GM23338 (cell line): ENCODE results near the gene BEGAIN.

ENCODE experiments used
- EZH2phosphoT487 ChIP-seq: fragments of 200-600 bp; sonication (generic); IDR thresholded peaks from one replicate; pipeline ENCODE4 v1.8.1; 2018; ENCODE audit warnings: antibody characterized with exemption; ENCODE audit not compliant: unreplicated experiment
- TF ChIP-seq, protein P1 (sequence below): IDR thresholded peaks from one replicate; pipeline ENCODE4 v1.6.1; 2018; ENCODE audit warnings: antibody characterized with exemption; ENCODE audit not compliant: unreplicated experiment
- TF ChIP-seq, protein P2 (sequence below), 2 experiments: fragments of 200-600 bp in 1 of 2; sonication (generic) in 1 of 2; conservative IDR thresholded peaks; 2 replicates each; pipeline versions ENCODE4 v1.5.1 to v1.6.1; 2016 to 2017; ENCODE audit warnings: antibody characterized with exemption in 2 of 2, low read depth in 2 of 2, mild to moderate bottlenecking in 2 of 2, moderate library complexity in 1 of 2
- TF ChIP-seq, protein P3 (sequence below): IDR thresholded peaks from 2 replicates; pipeline ENCODE4 v1.6.1; 2016; ENCODE audit warnings: antibody characterized with exemption

DNA sequence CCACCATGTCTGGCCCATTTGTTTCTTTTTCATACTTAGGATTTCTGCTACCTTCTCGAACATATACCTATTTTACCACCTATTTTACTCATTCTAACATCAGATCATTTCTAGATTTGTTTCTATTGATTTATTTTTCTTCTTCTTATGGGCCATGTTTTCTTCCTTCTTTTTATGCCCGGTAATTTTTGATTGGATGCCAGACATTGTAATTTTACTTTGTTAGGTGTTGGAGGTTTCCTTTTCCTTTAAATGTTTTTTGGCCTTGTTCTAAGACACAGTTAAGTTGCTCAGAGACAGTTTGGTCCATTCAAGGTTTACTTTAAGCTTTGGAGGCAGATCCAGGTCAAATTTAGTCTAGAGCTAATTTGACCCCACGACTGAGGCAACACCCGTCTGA is 14.7 kb upstream of the BEGAIN start:
- TF ChIP-seq, protein P1, sequence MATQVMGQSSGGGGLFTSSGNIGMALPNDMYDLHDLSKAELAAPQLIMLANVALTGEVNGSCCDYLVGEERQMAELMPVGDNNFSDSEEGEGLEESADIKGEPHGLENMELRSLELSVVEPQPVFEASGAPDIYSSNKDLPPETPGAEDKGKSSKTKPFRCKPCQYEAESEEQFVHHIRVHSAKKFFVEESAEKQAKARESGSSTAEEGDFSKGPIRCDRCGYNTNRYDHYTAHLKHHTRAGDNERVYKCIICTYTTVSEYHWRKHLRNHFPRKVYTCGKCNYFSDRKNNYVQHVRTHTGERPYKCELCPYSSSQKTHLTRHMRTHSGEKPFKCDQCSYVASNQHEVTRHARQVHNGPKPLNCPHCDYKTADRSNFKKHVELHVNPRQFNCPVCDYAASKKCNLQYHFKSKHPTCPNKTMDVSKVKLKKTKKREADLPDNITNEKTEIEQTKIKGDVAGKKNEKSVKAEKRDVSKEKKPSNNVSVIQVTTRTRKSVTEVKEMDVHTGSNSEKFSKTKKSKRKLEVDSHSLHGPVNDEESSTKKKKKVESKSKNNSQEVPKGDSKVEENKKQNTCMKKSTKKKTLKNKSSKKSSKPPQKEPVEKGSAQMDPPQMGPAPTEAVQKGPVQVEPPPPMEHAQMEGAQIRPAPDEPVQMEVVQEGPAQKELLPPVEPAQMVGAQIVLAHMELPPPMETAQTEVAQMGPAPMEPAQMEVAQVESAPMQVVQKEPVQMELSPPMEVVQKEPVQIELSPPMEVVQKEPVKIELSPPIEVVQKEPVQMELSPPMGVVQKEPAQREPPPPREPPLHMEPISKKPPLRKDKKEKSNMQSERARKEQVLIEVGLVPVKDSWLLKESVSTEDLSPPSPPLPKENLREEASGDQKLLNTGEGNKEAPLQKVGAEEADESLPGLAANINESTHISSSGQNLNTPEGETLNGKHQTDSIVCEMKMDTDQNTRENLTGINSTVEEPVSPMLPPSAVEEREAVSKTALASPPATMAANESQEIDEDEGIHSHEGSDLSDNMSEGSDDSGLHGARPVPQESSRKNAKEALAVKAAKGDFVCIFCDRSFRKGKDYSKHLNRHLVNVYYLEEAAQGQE: no peak
- TF ChIP-seq, protein P2, sequence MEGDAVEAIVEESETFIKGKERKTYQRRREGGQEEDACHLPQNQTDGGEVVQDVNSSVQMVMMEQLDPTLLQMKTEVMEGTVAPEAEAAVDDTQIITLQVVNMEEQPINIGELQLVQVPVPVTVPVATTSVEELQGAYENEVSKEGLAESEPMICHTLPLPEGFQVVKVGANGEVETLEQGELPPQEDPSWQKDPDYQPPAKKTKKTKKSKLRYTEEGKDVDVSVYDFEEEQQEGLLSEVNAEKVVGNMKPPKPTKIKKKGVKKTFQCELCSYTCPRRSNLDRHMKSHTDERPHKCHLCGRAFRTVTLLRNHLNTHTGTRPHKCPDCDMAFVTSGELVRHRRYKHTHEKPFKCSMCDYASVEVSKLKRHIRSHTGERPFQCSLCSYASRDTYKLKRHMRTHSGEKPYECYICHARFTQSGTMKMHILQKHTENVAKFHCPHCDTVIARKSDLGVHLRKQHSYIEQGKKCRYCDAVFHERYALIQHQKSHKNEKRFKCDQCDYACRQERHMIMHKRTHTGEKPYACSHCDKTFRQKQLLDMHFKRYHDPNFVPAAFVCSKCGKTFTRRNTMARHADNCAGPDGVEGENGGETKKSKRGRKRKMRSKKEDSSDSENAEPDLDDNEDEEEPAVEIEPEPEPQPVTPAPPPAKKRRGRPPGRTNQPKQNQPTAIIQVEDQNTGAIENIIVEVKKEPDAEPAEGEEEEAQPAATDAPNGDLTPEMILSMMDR (conservative IDR thresholded peaks at IDR 0.05; ENCODE audit: low read depth in 2 of 2): no peak
- TF ChIP-seq, protein P3, sequence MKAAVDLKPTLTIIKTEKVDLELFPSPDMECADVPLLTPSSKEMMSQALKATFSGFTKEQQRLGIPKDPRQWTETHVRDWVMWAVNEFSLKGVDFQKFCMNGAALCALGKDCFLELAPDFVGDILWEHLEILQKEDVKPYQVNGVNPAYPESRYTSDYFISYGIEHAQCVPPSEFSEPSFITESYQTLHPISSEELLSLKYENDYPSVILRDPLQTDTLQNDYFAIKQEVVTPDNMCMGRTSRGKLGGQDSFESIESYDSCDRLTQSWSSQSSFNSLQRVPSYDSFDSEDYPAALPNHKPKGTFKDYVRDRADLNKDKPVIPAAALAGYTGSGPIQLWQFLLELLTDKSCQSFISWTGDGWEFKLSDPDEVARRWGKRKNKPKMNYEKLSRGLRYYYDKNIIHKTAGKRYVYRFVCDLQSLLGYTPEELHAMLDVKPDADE: no peak
- no peak for TF ChIP-seq EZH2phosphoT487
